ENCODE data around the gene CMPK1.
A peak's percentile ranks its signal among the peaks of the same experiment; 100 is the strongest.
"Not testable (repeated sequence)": the region's sequence is repeated elsewhere in the genome, so short reads cannot be mapped to it uniquely, and the experiment has no call there.

The CMPK1 gene

DNA sequence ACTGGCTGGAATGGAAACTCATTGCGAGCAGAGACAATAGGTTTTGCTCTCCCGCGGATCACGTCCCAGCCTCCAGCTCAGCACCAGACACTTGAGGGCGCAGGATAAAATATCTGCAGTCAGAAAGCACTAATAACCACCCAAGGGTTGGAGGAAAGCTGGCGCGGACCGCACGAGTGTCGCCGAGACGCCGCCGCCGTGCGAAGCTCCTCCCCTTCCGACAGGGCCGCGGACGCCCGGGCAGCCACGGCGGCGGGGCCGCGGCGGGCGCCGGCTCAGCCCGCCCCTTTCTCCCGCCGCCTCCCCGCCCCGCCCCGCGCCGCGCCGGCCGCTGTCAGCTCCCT is at the start of gene CMPK1:
Gene CMPK1, plus strand, starts transcription at position 213 of the 344 bp plus-strand sequence. CDS start 156 bp downstream, outside the sequence.
- peak within 1 kb of the TSS; percentile 73 for H3K27ac ChIP-seq
- peak within 1 kb of the TSS; percentile 97 for H3K4me3 ChIP-seq (ENCODE audit: low read depth, low read length)
- in situ Hi-C loops (cut with HindIII; ENCODE audit: low pct_ligation_motif_present, low sequenced_read_pairs): no loop called here
- no peaks in the 10 kb centered on the region for H3K36me3 ChIP-seq (replicated peaks)
- H3K27me3 ChIP-seq (replicated peaks): no peaks in the 10 kb centered on the region
- peak; percentile 78 for DNase-seq
- TF ChIP-seq CTCF (IDR thresholded peaks at IDR 0.05; ENCODE audit: low read depth, low read length, missing control alignments): peak; percentile 28

GRCh38 chr1:47288116-47288515 is 45.5 kb upstream of the CMPK1 start:
- DNase-seq; H3K36me3 ChIP-seq (replicated peaks); H3K4me3 ChIP-seq (ENCODE audit: low read depth, low read length); H3K27me3 ChIP-seq (replicated peaks); H3K27ac ChIP-seq; in situ Hi-C loops (cut with HindIII; ENCODE audit: low pct_ligation_motif_present, low sequenced_read_pairs): not testable (repeated sequence)

DNA sequence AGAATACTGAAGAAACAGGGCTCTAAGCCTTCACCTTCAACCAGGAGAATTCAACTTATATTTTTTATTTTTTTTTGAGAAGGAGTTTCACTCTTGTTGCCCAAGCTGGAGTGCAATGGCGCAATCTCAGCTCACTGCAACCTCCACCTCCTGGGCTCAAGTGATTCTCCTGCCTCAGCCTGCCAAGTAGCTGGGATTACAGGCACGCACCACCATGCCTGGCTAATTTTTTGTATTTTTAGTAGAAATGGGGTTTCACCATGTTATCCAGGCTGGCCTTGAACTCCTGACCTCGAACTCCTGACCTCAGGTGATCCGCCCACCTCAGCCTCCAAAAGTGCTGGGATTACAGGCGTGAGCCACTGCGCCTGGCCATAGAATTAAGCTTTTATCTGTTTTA is 38.7 kb upstream of the CMPK1 start:
- DNase-seq; in situ Hi-C loops (cut with HindIII; ENCODE audit: low pct_ligation_motif_present, low sequenced_read_pairs); H3K27me3 ChIP-seq (replicated peaks); H3K27ac ChIP-seq; H3K4me3 ChIP-seq (ENCODE audit: low read depth, low read length); H3K36me3 ChIP-seq (replicated peaks): not testable (repeated sequence)

GRCh38 chr1:47295579-47295978 is 38.0 kb upstream of the CMPK1 start:
- in situ Hi-C loops (cut with HindIII; ENCODE audit: low pct_ligation_motif_present, low sequenced_read_pairs): no loop called here
- Histone ChIP-seq H3K36me3 (replicated peaks) (peaks cover 2% of the 10 kb centered on the region), H3K27ac (no peak overlapping the region), H3K27me3 (replicated peaks) (no peaks in the 10 kb centered on the region), H3K4me3 (ENCODE audit: low read depth, low read length) (no peak overlapping the region)
- TF ChIP-seq CTCF (IDR thresholded peaks at IDR 0.05; ENCODE audit: low read depth, low read length, missing control alignments): no peak
- no peak for DNase-seq

DNA sequence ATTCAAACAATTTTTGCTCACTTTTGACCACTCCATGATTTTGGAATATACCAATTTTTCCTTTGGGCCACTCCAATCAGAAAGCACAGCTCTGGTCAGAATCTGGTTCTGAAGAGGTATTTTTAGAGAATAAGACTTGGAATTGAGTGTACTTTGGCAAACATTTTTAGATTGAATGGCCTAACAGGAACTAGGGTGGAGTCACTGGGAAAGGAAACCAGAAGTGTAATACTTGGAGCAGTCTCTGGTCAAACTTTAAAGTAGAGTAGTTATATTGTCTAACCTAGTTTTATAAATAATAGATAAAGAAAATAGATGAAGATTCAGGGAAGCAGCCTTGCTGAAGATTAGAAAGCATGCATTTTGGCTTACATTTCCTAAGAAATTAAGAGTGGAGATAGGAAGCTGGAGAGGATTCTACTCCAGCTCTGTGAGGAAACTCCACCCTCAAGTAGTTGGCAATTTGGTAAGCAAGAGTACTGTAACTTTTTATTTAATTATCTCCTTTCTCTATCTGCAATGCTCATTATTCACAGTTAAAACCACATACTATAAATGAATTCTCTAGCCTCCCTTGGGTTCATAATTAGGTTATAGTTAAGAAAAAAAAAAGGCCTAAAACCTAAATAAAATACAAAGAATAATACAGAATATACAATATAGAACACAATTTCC is 35.4 kb upstream of the CMPK1 start:
- Histone ChIP-seq H3K4me3 (ENCODE audit: low read depth, low read length) (no peak overlapping the region), H3K27me3 (replicated peaks) (no peaks in the 10 kb centered on the region)

DNA sequence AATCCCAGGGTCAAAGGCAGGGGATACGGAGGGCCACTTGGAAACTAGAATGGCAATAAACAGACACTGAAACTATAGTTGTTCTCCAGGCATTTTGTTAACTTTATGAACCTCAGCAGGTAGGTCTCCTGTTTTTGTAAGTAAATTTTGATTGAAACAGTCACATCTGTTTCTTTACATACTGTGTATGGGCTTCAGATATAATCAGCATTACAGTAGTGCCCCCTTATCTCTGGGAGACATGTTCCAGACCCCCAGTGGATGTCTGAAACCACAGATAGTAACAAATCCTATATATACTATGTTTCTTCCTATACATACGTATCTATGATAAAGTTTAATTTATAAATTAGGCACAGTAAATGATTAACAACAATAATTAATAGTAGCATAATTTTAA is 31.1 kb upstream of the CMPK1 start:
- Histone ChIP-seq H3K27me3 (replicated peaks) (no peaks in the 10 kb centered on the region), H3K36me3 (replicated peaks) (peaks cover 23% of the 10 kb centered on the region), H3K27ac (no peak overlapping the region), H3K4me3 (ENCODE audit: low read depth, low read length) (no peak overlapping the region)
- TF ChIP-seq CTCF (IDR thresholded peaks at IDR 0.05; ENCODE audit: low read depth, low read length, missing control alignments): no peak
- DNase-seq: no peak
- in situ Hi-C loops (cut with HindIII; ENCODE audit: low pct_ligation_motif_present, low sequenced_read_pairs): no loop called here

More for the DNA sequence above, 35.4 kb upstream of the CMPK1 start:
- Histone ChIP-seq H3K36me3 (replicated peaks) (peaks cover 20% of the 10 kb centered on the region), H3K27ac (no peak overlapping the region)
- TF ChIP-seq CTCF (IDR thresholded peaks at IDR 0.05; ENCODE audit: low read depth, low read length, missing control alignments): no peak
- in situ Hi-C loops (cut with HindIII; ENCODE audit: low pct_ligation_motif_present, low sequenced_read_pairs): no loop called here
- no peak for DNase-seq

DNA sequence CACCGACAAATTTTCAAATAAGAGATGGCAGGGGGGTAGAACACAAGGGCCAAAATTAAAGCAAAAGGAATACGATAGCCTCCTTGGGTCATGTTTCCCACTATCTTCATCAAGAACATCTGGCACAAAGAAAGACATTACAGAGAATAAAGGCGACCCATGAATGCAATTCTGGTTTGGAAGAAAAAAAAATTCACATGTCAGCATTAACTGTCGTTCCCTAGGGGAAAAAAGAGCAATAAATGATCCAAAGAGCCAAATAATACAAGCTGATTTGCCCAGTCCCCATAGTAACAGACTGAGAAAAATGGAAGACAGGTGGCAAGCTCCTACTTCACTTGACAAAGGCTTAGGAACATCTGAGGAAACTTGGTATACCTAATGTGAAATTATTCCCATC is 24.2 kb upstream of the CMPK1 start:
- no peak overlapping the region for H3K27ac ChIP-seq
- no peak for DNase-seq
- H3K27me3 ChIP-seq (replicated peaks): no peaks in the 10 kb centered on the region
- no peak for TF ChIP-seq CTCF (IDR thresholded peaks at IDR 0.05; ENCODE audit: low read depth, low read length, missing control alignments)
- no peaks in the 10 kb centered on the region for H3K36me3 ChIP-seq (replicated peaks)
- in situ Hi-C loops (cut with HindIII; ENCODE audit: low pct_ligation_motif_present, low sequenced_read_pairs): no loop called here
- H3K4me3 ChIP-seq (ENCODE audit: low read depth, low read length): no peak overlapping the region

Measured in brain microvascular endothelial cell (primary cell).